ENCODE data around the gene SARDH.
"Not testable (repeated sequence)": the region's sequence is repeated elsewhere in the genome, so short reads cannot be mapped to it uniquely, and the experiment has no call there.

Gene SARDH

GRCh38 chr9:133684121-133684935 is 53.8 kb downstream of the SARDH start:
- DNase-seq (ENCODE audit: low read depth), result no peak

GRCh38 chr9:133683586-133684120 is 54.5 kb downstream of the SARDH start:
- DNase-seq (ENCODE audit: low read depth), result no peak

GRCh38 chr9:133682818-133683585 is 55.1 kb downstream of the SARDH start:
- DNase-seq (ENCODE audit: low read depth), result no peak

- no peak for DNase-seq (ENCODE audit: low read depth)
These were observed 56.4 kb downstream of the SARDH start for GRCh38 chr9:133681658-133682306.

- DNase-seq (ENCODE audit: low read depth), result no peak
These were observed 57.0 kb downstream of the SARDH start for GRCh38 chr9:133680976-133681657.

GRCh38 chr9:133680250-133680975 is 57.7 kb downstream of the SARDH start:
- DNase-seq (ENCODE audit: low read depth), result no peak

GRCh38 chr9:133679466-133680061 is 58.6 kb downstream of the SARDH start:
- DNase-seq (ENCODE audit: low read depth), result no peak

- no peak for DNase-seq (ENCODE audit: low read depth)
These were observed 59.1 kb downstream of the SARDH start for GRCh38 chr9:133679056-133679455.

- DNase-seq (ENCODE audit: low read depth), result no peak
These were observed 60.8 kb downstream of the SARDH start for GRCh38 chr9:133677126-133678010.

GRCh38 chr9:133676450-133676849 is 61.7 kb downstream of the SARDH start:
- DNase-seq (ENCODE audit: low read depth), result no peak

- DNase-seq (ENCODE audit: low read depth), result not testable (repeated sequence)
These were observed 62.4 kb downstream of the SARDH start for GRCh38 chr9:133675796-133676195.

- no peak for DNase-seq (ENCODE audit: low read depth)
These were observed 64.1 kb downstream of the SARDH start for GRCh38 chr9:133674091-133674490.

GRCh38 chr9:133673258-133673655 is 64.9 kb downstream of the SARDH start:
- no peak for DNase-seq (ENCODE audit: low read depth)

- no peak for DNase-seq (ENCODE audit: low read depth)
These were observed 65.5 kb downstream of the SARDH start for GRCh38 chr9:133672503-133673257.

- DNase-seq (ENCODE audit: low read depth), result no peak
These were observed 66.8 kb downstream of the SARDH start for GRCh38 chr9:133671371-133671770.

GRCh38 chr9:133670466-133670865 is 67.7 kb downstream of the SARDH start:
- DNase-seq (ENCODE audit: low read depth), result no peak

GRCh38 chr9:133669182-133669801 is 68.9 kb downstream of the SARDH start:
- no peak for DNase-seq (ENCODE audit: low read depth)

GRCh38 chr9:133667759-133668450 is 70.2 kb downstream of the SARDH start:
- no peak for DNase-seq (ENCODE audit: low read depth)
